ENCODE results near the gene CCNC.

DNA sequence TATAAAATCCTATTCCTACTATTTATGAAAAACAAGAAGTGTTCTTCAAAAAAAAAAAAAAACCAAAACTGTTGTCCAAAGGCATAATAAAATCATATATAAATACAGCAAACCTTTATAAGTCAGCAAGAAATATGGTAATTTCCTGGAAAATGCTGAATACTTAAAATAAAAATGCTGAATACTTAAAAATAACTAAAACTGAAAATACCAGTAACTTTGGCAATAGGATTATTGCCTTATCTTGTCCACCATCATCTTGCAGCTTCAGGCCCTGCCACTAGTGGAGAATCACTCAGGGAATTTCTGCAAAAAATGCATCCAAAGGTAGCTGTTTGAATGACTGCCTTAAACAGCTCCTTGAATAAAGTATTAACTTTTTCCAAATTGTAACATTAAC, 24.5 kb downstream of the CCNC start:
- TF ChIP-seq POLR2A (IDR thresholded peaks at IDR 0.05; ENCODE audit: low read depth): no peak
- TF ChIP-seq CTCF (IDR thresholded peaks at IDR 0.05): peak in 1 of 3 experiments; percentile 3

Data from esophagus muscularis mucosa (tissue), 3 donors.